ENCODE data around the gene GID8. TPM values are rescaled to one million over a fixed set of nuclear protein-coding genes. Genes with fewer than 3 reads are reported as not detected.

The GID8 gene
- total RNA-seq, 1 experiment from 2014 or later = 64.3 TPM

DNA sequence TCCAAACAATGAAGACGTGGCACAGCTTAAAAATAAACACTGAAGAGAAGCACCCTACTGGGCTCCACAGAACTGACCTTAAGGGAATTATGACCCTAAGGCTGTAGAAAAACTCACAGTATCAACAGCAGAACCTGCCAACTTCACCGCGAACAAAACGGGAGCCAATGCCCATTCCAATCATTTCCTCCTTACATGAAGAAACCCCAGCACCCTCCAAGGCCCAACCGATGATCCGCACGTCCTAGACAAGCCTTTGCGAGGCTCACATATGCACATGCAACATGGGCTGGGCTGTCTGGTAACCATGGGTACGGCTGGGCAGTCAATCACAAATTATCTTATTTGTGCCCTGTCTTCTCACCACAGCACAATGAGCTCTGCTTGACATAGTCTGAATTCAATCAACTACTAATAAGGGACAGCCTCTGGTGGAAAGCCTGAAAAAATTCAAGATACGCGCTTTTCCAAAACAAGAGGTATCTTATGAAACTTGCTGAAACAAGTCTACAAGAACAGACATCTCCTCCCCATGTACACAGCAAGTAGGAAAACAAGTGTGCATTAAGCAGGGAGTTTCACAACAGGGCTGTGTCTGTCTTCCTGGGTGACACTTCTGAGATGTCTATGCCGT lies 13.4 kb upstream of the GID8 start:
- DNase-seq = peak; percentile 61
- BruUV-seq (replicated peaks) = TSS peak; percentile 31

GRCh38 chr20:62925076-62925419 lies 12.9 kb upstream of the GID8 start:
- DNase-seq = peak; percentile 26
- peak overlapping the region; percentile 94 for H3K4me3 Mint-ChIP-seq (ENCODE audit: low read depth, unreplicated experiment)
- H3K9me3 Mint-ChIP-seq (ENCODE audit: low read depth, unreplicated experiment) = no peaks in the 10 kb centered on the region
- intact Hi-C loops (cut with micrococcal nuclease; ENCODE audit: unreplicated experiment) = loop anchor here (2.0 kb wide), 1 partner anchor 24 kb away; no protein-coding TSS in a partner anchor
- H3K27ac Mint-ChIP-seq (ENCODE audit: unreplicated experiment) = peak overlapping the region; percentile 97
- peaks cover 62% of the 10 kb centered on the region for H3K36me3 Mint-ChIP-seq (ENCODE audit: insufficient read depth, unreplicated experiment)
- CTCF ChIA-PET = interaction anchor here (1.4 to 2.1 kb wide), 2 partner anchors 10 to 50 kb away, joined by 3 to 8 read pairs; no protein-coding TSS in a partner anchor
- BruUV-seq (replicated peaks) = no TSS peak
- TF ChIP-seq, protein P1, sequence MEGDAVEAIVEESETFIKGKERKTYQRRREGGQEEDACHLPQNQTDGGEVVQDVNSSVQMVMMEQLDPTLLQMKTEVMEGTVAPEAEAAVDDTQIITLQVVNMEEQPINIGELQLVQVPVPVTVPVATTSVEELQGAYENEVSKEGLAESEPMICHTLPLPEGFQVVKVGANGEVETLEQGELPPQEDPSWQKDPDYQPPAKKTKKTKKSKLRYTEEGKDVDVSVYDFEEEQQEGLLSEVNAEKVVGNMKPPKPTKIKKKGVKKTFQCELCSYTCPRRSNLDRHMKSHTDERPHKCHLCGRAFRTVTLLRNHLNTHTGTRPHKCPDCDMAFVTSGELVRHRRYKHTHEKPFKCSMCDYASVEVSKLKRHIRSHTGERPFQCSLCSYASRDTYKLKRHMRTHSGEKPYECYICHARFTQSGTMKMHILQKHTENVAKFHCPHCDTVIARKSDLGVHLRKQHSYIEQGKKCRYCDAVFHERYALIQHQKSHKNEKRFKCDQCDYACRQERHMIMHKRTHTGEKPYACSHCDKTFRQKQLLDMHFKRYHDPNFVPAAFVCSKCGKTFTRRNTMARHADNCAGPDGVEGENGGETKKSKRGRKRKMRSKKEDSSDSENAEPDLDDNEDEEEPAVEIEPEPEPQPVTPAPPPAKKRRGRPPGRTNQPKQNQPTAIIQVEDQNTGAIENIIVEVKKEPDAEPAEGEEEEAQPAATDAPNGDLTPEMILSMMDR (IDR thresholded peaks at IDR 0.05; ENCODE audit: unreplicated experiment) = no peak
- H3K27me3 Mint-ChIP-seq (ENCODE audit: unreplicated experiment) = no peaks in the 10 kb centered on the region
- H3K4me1 Mint-ChIP-seq (ENCODE audit: low read depth, unreplicated experiment) = peaks cover 61% of the 10 kb centered on the region

More for the DNA sequence above, 13.4 kb upstream of the GID8 start:
- intact Hi-C loops (cut with micrococcal nuclease; ENCODE audit: unreplicated experiment) = loop anchor here (2.0 kb wide), 1 partner anchor 24 kb away; no protein-coding TSS in a partner anchor
- H3K4me1 Mint-ChIP-seq (ENCODE audit: low read depth, unreplicated experiment) = peaks cover 59% of the 10 kb centered on the region
- H3K27me3 Mint-ChIP-seq (ENCODE audit: unreplicated experiment) = no peaks in the 10 kb centered on the region
- peak overlapping the region; percentile 94 for H3K4me3 Mint-ChIP-seq (ENCODE audit: low read depth, unreplicated experiment)
- peaks cover 60% of the 10 kb centered on the region for H3K36me3 Mint-ChIP-seq (ENCODE audit: insufficient read depth, unreplicated experiment)
- no peaks in the 10 kb centered on the region for H3K9me3 Mint-ChIP-seq (ENCODE audit: low read depth, unreplicated experiment)
- peak overlapping the region; percentile 97 for H3K27ac Mint-ChIP-seq (ENCODE audit: unreplicated experiment)
- CTCF ChIA-PET = interaction anchor here (1.4 to 2.1 kb wide), 2 partner anchors 10 to 49 kb away, joined by 3 to 8 read pairs; no protein-coding TSS in a partner anchor
- TF ChIP-seq, protein P1 (IDR thresholded peaks at IDR 0.05; ENCODE audit: unreplicated experiment) = no peak

- peak; percentile 65 for DNase-seq
- intact Hi-C loops (cut with micrococcal nuclease; ENCODE audit: unreplicated experiment) = loop anchor here (2.0 kb wide), 1 partner anchor 25 kb away; no protein-coding TSS in a partner anchor
- no peaks in the 10 kb centered on the region for H3K9me3 Mint-ChIP-seq (ENCODE audit: low read depth, unreplicated experiment)
- peaks cover 62% of the 10 kb centered on the region for H3K36me3 Mint-ChIP-seq (ENCODE audit: insufficient read depth, unreplicated experiment)
- H3K27ac Mint-ChIP-seq (ENCODE audit: unreplicated experiment) = peak overlapping the region; percentile 97
- peaks cover 61% of the 10 kb centered on the region for H3K4me1 Mint-ChIP-seq (ENCODE audit: low read depth, unreplicated experiment)
- H3K4me3 Mint-ChIP-seq (ENCODE audit: low read depth, unreplicated experiment) = peak overlapping the region; percentile 94
- BruUV-seq (replicated peaks) = no TSS peak
- H3K27me3 Mint-ChIP-seq (ENCODE audit: unreplicated experiment) = no peaks in the 10 kb centered on the region
- TF ChIP-seq, protein P1 (IDR thresholded peaks at IDR 0.05; ENCODE audit: unreplicated experiment) = no peak
- CTCF ChIA-PET = interaction anchor here (1.0 to 2.1 kb wide), 2 partner anchors 9 to 103 kb away, joined by 3 to 8 read pairs; no protein-coding TSS in a partner anchor
These were observed 12.3 kb upstream of the GID8 start for GRCh38 chr20:62925420-62926228.

GRCh38 chr20:62926229-62927127 lies 11.5 kb upstream of the GID8 start, which contains the start of gene DIDO1:
DIDO1 (minus strand) TSS chr20:62926505.
- CTCF ChIA-PET = interaction anchor here (1.0 to 2.2 kb wide), 3 partner anchors 11 to 104 kb away, joined by 3 to 7 read pairs (median 4); partner anchors contain the start of gene GID8
- TSS peak; percentile 32 for BruUV-seq (replicated peaks)
- H3K27me3 Mint-ChIP-seq (ENCODE audit: unreplicated experiment) = no peaks in the 10 kb centered on the region
- H3K9me3 Mint-ChIP-seq (ENCODE audit: low read depth, unreplicated experiment) = no peaks in the 10 kb centered on the region
- H3K36me3 Mint-ChIP-seq (ENCODE audit: insufficient read depth, unreplicated experiment) = peaks cover 57% of the 10 kb centered on the region
- TF ChIP-seq, protein P1 (IDR thresholded peaks at IDR 0.05; ENCODE audit: unreplicated experiment) = peak; percentile 82
- peak within 1 kb of the TSS; percentile 94 for H3K4me3 Mint-ChIP-seq (ENCODE audit: low read depth, unreplicated experiment)
- H3K27ac Mint-ChIP-seq (ENCODE audit: unreplicated experiment) = peak within 1 kb of the TSS; percentile 97
- H3K4me1 Mint-ChIP-seq (ENCODE audit: low read depth, unreplicated experiment) = peaks cover 52% of the 10 kb centered on the region
- peak; percentile 96 for DNase-seq
- intact Hi-C loops (cut with micrococcal nuclease; ENCODE audit: unreplicated experiment) = no loop called here

Measured in Calu3 (cell line).